Mesenchymal stem cell (in vitro differentiated cells and primary cell): Measurements from ENCODE around the gene MPZL2.

Source experiments
- DNase-seq: peaks from one replicate; pipeline ENCODE4 v3.0.0-alpha.2; 2013
- H2AFZ ChIP-seq: one replicate; pipeline ENCODE4 v1.6.1; 2013; ENCODE audit warnings: low read depth, mild to moderate bottlenecking, control low read depth, inconsistent platforms, low read length, moderate library complexity
- H2AK5ac ChIP-seq: 2 replicates; pipeline ENCODE4 v1.6.1; 2013; ENCODE audit warnings: low read length, moderate library complexity, mild to moderate bottlenecking, inconsistent platforms; ENCODE audit not compliant: severe bottlenecking
- H2BK120ac ChIP-seq: one replicate; pipeline ENCODE4 v1.6.1; 2013; ENCODE audit warnings: low read depth, mild to moderate bottlenecking, inconsistent platforms, low read length, moderate library complexity
- H2BK12ac ChIP-seq, 2 experiments: one replicate each; pipeline ENCODE4 v1.6.1; 2013; ENCODE audit warnings: inconsistent platforms in 2 of 2, low read length in 2 of 2, mild to moderate bottlenecking in 2 of 2, moderate library complexity in 2 of 2, control low read depth in 1 of 2
- H2BK15ac ChIP-seq: one replicate; pipeline ENCODE4 v1.6.1; 2013; ENCODE audit warnings: mild to moderate bottlenecking, low read depth, inconsistent platforms; ENCODE audit not compliant: poor library complexity, severe bottlenecking
- H2BK5ac ChIP-seq: 2 replicates; pipeline ENCODE4 v1.6.1; 2013; ENCODE audit warnings: low read depth, mild to moderate bottlenecking, low read length, control low read depth, inconsistent platforms; ENCODE audit not compliant: poor library complexity, severe bottlenecking
- H3K14ac ChIP-seq, 2 experiments: one replicate each; pipeline ENCODE4 v1.6.1; 2013; ENCODE audit warnings: inconsistent platforms in 2 of 2, low read length in 2 of 2, control low read depth in 1 of 2, mild to moderate bottlenecking in 1 of 2, moderate library complexity in 1 of 2
- H3K18ac ChIP-seq, 2 experiments: one replicate each; pipeline ENCODE4 v1.6.1; 2013; ENCODE audit warnings: inconsistent platforms in 2 of 2, low read length in 2 of 2, control low read depth in 1 of 2, low read depth in 1 of 2, mild to moderate bottlenecking in 1 of 2
- H3K23ac ChIP-seq, 2 experiments: one replicate each; pipeline ENCODE4 v1.6.1; 2013; ENCODE audit warnings: inconsistent platforms in 2 of 2, low read length in 2 of 2, mild to moderate bottlenecking in 2 of 2, moderate library complexity in 2 of 2, control low read depth in 1 of 2
- H3K27ac ChIP-seq: 2 replicates; pipeline ENCODE4 v1.5.1; 2013; ENCODE audit warnings: mild to moderate bottlenecking, moderate library complexity, low read length, control low read depth, inconsistent platforms; ENCODE audit not compliant: poor library complexity, severe bottlenecking
- H3K27me3 ChIP-seq, 2 experiments: 2 replicates each; pipeline versions ENCODE4 v1.6.1 to v1.7.0; 2013; ENCODE audit warnings: low read length in 2 of 2, mild to moderate bottlenecking in 2 of 2, moderate library complexity in 2 of 2, control low read depth in 1 of 2, inconsistent platforms in 1 of 2; ENCODE audit not compliant: control insufficient read depth in 1 of 2, insufficient read depth in 1 of 2
- H3K36me3 ChIP-seq, 2 experiments: 2 replicates each; pipeline versions ENCODE4 v1.6.1 to v1.7.0; 2013; ENCODE audit warnings: low read length in 2 of 2, control low read depth in 1 of 2, inconsistent platforms in 1 of 2, low read depth in 1 of 2, mild to moderate bottlenecking in 1 of 2; ENCODE audit not compliant: insufficient read depth in 2 of 2, control insufficient read depth in 1 of 2
- H3K4ac ChIP-seq, 2 experiments: one replicate each; pipeline ENCODE4 v1.6.1; 2013; ENCODE audit warnings: inconsistent platforms in 2 of 2, low read length in 2 of 2, mild to moderate bottlenecking in 2 of 2, moderate library complexity in 2 of 2, control low read depth in 1 of 2, low read depth in 1 of 2
- H3K4me1 ChIP-seq: 2 replicates; pipeline ENCODE4 v1.6.1; 2013; ENCODE audit warnings: low read depth, low read length, control low read depth; ENCODE audit not compliant: control insufficient read depth, insufficient read depth
- H3K4me2 ChIP-seq: 2 replicates; pipeline ENCODE4 v1.6.1; 2013; ENCODE audit warnings: low read length, mild to moderate bottlenecking, inconsistent platforms; ENCODE audit not compliant: poor library complexity, severe bottlenecking
- H3K4me3 ChIP-seq, 2 experiments: 2 replicates each; pipeline versions ENCODE4 v1.5.1 to v1.7.0; 2013; ENCODE audit warnings: low read length in 2 of 2, mild to moderate bottlenecking in 2 of 2, control low read depth in 1 of 2, low read depth in 1 of 2; ENCODE audit not compliant: insufficient read depth in 1 of 2
- H3K79me1 ChIP-seq: replicated peaks from 2 replicates; pipeline ENCODE4 v1.6.1; 2013; ENCODE audit warnings: mild to moderate bottlenecking, control low read depth, low read length, inconsistent platforms; ENCODE audit not compliant: poor library complexity, severe bottlenecking
- H3K9ac ChIP-seq: 2 replicates; pipeline ENCODE4 v1.7.0; 2013; ENCODE audit warnings: mild to moderate bottlenecking, low read length, moderate library complexity
- H3K9me3 ChIP-seq: 2 replicates; pipeline ENCODE4 v1.7.0; 2013; ENCODE audit warnings: mild to moderate bottlenecking, low read length; ENCODE audit not compliant: control insufficient read depth
- H4K8ac ChIP-seq: one replicate; pipeline ENCODE4 v1.6.1; 2013; ENCODE audit warnings: inconsistent platforms, mild to moderate bottlenecking, low read length, moderate library complexity
- H4K91ac ChIP-seq: one replicate; pipeline ENCODE4 v1.6.1; 2013; ENCODE audit warnings: mild to moderate bottlenecking, low read length, inconsistent platforms
- WGBS: methylation state at CpG from one replicate; pipeline ENCODE4 v1.1.7; 2013; ENCODE audit warnings: mixed read lengths; 5-methylcytosine and 5-hydroxymethylcytosine counted together

The MPZL2 gene

GRCh38 chr11:118243993-118244762 is 19.9 kb downstream of the MPZL2 start:
- Histone ChIP-seq H3K27ac (no peak overlapping the region), H4K91ac (no peak overlapping the region), H2BK5ac (no peak overlapping the region), H3K18ac (no peak overlapping the region), H3K27me3 (peaks cover 25 to 32% of the 10 kb centered on the region in 2 experiments), H3K9ac (no peak overlapping the region), H3K79me1 (no peaks in the 10 kb centered on the region), H3K4me2 (no peak overlapping the region), H4K8ac (no peak overlapping the region), H3K4ac (no peak overlapping the region), H2BK15ac (no peak overlapping the region), H2AK5ac (no peak overlapping the region), H3K36me3 (no peaks in the 10 kb centered on the region), H3K9me3 (no peaks in the 10 kb centered on the region), H3K14ac (no peak overlapping the region), H3K23ac (no peak overlapping the region), H3K4me3 (no peak overlapping the region), H2BK120ac (no peak overlapping the region), H3K4me1 (no peaks in the 10 kb centered on the region), H2BK12ac (no peak overlapping the region), H2AFZ (no peak overlapping the region)
- 68% methylated on average over 3 of the region's 3 CpGs for WGBS
- no peak for DNase-seq

GRCh38 chr11:118243161-118243560 is 20.9 kb downstream of the MPZL2 start:
- no peak overlapping the region for H3K4me3 ChIP-seq
- no peaks in the 10 kb centered on the region for H3K79me1 ChIP-seq
- H3K27ac ChIP-seq = no peak overlapping the region
- no peak overlapping the region for H3K4me2 ChIP-seq
- no peak overlapping the region for H3K4ac ChIP-seq
- H3K9me3 ChIP-seq = no peaks in the 10 kb centered on the region
- no peak overlapping the region for H4K8ac ChIP-seq
- DNase-seq = no peak
- H3K36me3 ChIP-seq = no peaks in the 10 kb centered on the region
- peaks cover 32% of the 10 kb centered on the region in 2 experiments for H3K27me3 ChIP-seq
- no peak overlapping the region for H2AK5ac ChIP-seq
- H2BK5ac ChIP-seq = no peak overlapping the region
- H2BK15ac ChIP-seq = no peak overlapping the region
- H3K9ac ChIP-seq = no peak overlapping the region
- H2AFZ ChIP-seq = no peak overlapping the region
- H3K23ac ChIP-seq = no peak overlapping the region
- WGBS = 75% methylated on average over 7 of the region's 8 CpGs
- no peak overlapping the region for H3K14ac ChIP-seq
- H4K91ac ChIP-seq = no peak overlapping the region
- no peaks in the 10 kb centered on the region for H3K4me1 ChIP-seq
- no peak overlapping the region for H2BK120ac ChIP-seq
- no peak overlapping the region for H3K18ac ChIP-seq
- H2BK12ac ChIP-seq = no peak overlapping the region

- no peak overlapping the region for H3K4me2 ChIP-seq
- no peaks in the 10 kb centered on the region for H3K36me3 ChIP-seq
- H2BK5ac ChIP-seq = no peak overlapping the region
- no peak overlapping the region for H4K8ac ChIP-seq
- H2AK5ac ChIP-seq = no peak overlapping the region
- H3K9me3 ChIP-seq = no peaks in the 10 kb centered on the region
- no peak overlapping the region for H3K23ac ChIP-seq
- no peak overlapping the region for H2AFZ ChIP-seq
- H2BK12ac ChIP-seq = no peak overlapping the region
- H3K27me3 ChIP-seq = peaks cover 25 to 34% of the 10 kb centered on the region in 2 experiments
- no peak overlapping the region for H3K18ac ChIP-seq
- no peak overlapping the region for H2BK120ac ChIP-seq
- H3K4me3 ChIP-seq = no peak overlapping the region
- H3K27ac ChIP-seq = no peak overlapping the region
- no peaks in the 10 kb centered on the region for H3K4me1 ChIP-seq
- WGBS = 72% methylated on average over 1 of the region's 1 CpG
- no peak overlapping the region for H2BK15ac ChIP-seq
- H3K4ac ChIP-seq = no peak overlapping the region
- H3K9ac ChIP-seq = no peak overlapping the region
- DNase-seq = no peak
- no peak overlapping the region for H4K91ac ChIP-seq
- no peak overlapping the region for H3K14ac ChIP-seq
- no peaks in the 10 kb centered on the region for H3K79me1 ChIP-seq
Measured at GRCh38 chr11:118241764-118242098, 22.4 kb downstream of the MPZL2 start.

DNA sequence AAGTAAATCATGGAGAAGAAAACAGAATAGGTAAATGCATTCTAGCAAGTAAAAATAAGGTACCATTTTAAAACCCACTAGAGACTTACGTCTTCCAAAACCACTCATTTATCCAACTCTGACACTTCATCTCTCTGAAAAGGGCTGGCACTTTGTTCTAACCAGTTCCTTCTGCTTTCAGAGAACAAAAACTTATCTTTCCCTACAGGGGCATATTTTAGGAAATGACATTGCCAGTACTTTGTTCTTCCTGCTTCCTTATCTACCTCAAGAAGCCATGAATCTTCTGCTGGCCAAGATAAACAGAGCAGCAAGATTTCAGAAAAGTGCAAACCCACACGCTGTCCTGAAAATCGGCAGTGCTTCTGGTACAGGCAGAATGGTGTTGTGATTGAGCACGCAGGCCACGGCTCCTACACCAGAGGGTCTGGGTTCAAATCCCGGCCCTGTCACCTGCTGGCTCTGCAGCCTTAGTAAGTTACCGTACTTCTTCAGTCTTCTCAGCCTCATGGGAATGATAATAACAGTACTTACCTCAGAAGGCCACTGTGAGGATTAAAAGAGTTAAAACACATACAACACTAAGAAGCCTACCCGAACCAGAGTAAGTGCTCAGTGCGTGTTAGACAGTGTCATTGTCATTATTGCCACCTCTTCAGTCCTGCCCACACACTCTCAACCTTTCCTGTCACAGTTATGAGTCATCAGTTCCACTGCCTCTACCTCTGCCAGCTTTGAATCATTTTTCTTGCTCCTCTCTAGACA is 22.9 kb downstream of the MPZL2 start:
- peak; percentile 10 for DNase-seq
- Histone ChIP-seq H2BK120ac (no peak overlapping the region), H2AK5ac (no peak overlapping the region), H3K27me3 (peaks cover 22 to 37% of the 10 kb centered on the region in 2 experiments), H3K9ac (no peak overlapping the region), H2BK12ac (no peak overlapping the region), H3K4me3 (no peak overlapping the region), H3K4ac (no peak overlapping the region), H3K4me2 (no peak overlapping the region), H2AFZ (no peak overlapping the region), H3K79me1 (no peaks in the 10 kb centered on the region), H2BK15ac (no peak overlapping the region), H3K18ac (no peak overlapping the region), H3K36me3 (no peaks in the 10 kb centered on the region), H3K23ac (no peak overlapping the region), H3K4me1 (no peaks in the 10 kb centered on the region), H3K14ac (no peak overlapping the region), H3K27ac (no peak overlapping the region), H4K8ac (no peak overlapping the region), H4K91ac (no peak overlapping the region), H2BK5ac (no peak overlapping the region), H3K9me3 (no peaks in the 10 kb centered on the region)
- WGBS = 81% methylated on average over 9 of the region's 9 CpGs
